ENCODE measurements around the gene TCTN1. TPM values are rescaled to one million over a fixed set of nuclear protein-coding genes. Genes with fewer than 3 reads are reported as not detected.

The TCTN1 gene
- total RNA-seq, 1 donor: 45.2 TPM

- H3K27me3 ChIP-seq (ENCODE audit: insufficient read depth, low read length): no peaks in the 10 kb centered on the region
Observed at GRCh38 chr12:110696283-110696682, 82.4 kb downstream of the TCTN1 start.

GRCh38 chr12:110697236-110697635 is 83.3 kb downstream of the TCTN1 start:
- TF ChIP-seq CTCF (IDR thresholded peaks at IDR 0.05; ENCODE audit: extremely low read depth, low read depth, low read length): no peak
- Histone ChIP-seq H3K9me3 (ENCODE audit: low read depth, low read length) (no peaks in the 10 kb centered on the region), H3K79me2 (ENCODE audit: insufficient read depth, low read length) (no peaks in the 10 kb centered on the region), H3K4me3 (ENCODE audit: insufficient read depth, low read length) (no peak overlapping the region), H3K4me2 (ENCODE audit: insufficient read depth, low read length) (no peak overlapping the region), H3K27me3 (ENCODE audit: insufficient read depth, low read length) (no peaks in the 10 kb centered on the region), H2AFZ (ENCODE audit: low read length) (no peak overlapping the region), H3K36me3 (ENCODE audit: insufficient read depth, low read length) (no peaks in the 10 kb centered on the region), H3K27ac (ENCODE audit: low read depth, low read length) (no peak overlapping the region), H4K20me1 (ENCODE audit: insufficient read depth, low read length) (no peaks in the 10 kb centered on the region), H3K4me1 (ENCODE audit: insufficient read depth, low read length) (no peaks in the 10 kb centered on the region)
- no peak for DNase-seq (ENCODE audit: insufficient read length, low spot score, missing footprints)

More at GRCh38 chr12:110696283-110696682, 82.4 kb downstream of the TCTN1 start:
- no peaks in the 10 kb centered on the region for H4K20me1 ChIP-seq (ENCODE audit: insufficient read depth, low read length)
- no peak for TF ChIP-seq CTCF (IDR thresholded peaks at IDR 0.05; ENCODE audit: extremely low read depth, low read depth, low read length)
- H3K36me3 ChIP-seq (ENCODE audit: insufficient read depth, low read length): no peaks in the 10 kb centered on the region
- no peaks in the 10 kb centered on the region for H3K4me1 ChIP-seq (ENCODE audit: insufficient read depth, low read length)
- no peak overlapping the region for H3K4me2 ChIP-seq (ENCODE audit: insufficient read depth, low read length)
- no peaks in the 10 kb centered on the region for H3K79me2 ChIP-seq (ENCODE audit: insufficient read depth, low read length)
- peak; percentile 1 for DNase-seq (ENCODE audit: insufficient read length, low spot score, missing footprints)
- no peak overlapping the region for H3K27ac ChIP-seq (ENCODE audit: low read depth, low read length)
- no peaks in the 10 kb centered on the region for H3K9me3 ChIP-seq (ENCODE audit: low read depth, low read length)
- H2AFZ ChIP-seq (ENCODE audit: low read length): no peak overlapping the region
- H3K4me3 ChIP-seq (ENCODE audit: insufficient read depth, low read length): no peak overlapping the region

- H4K20me1 ChIP-seq (ENCODE audit: insufficient read depth, low read length): no peaks in the 10 kb centered on the region
- no peak overlapping the region for H3K27ac ChIP-seq (ENCODE audit: low read depth, low read length)
- peak; percentile 89 for DNase-seq (ENCODE audit: insufficient read length, low spot score, missing footprints)
- peak overlapping the region; percentile 37 for H3K4me2 ChIP-seq (ENCODE audit: insufficient read depth, low read length)
- peak overlapping the region; percentile 22 for H3K4me3 ChIP-seq (ENCODE audit: insufficient read depth, low read length)
- H2AFZ ChIP-seq (ENCODE audit: low read length): peak overlapping the region; percentile 43
- no peaks in the 10 kb centered on the region for H3K79me2 ChIP-seq (ENCODE audit: insufficient read depth, low read length)
- no peaks in the 10 kb centered on the region for H3K27me3 ChIP-seq (ENCODE audit: insufficient read depth, low read length)
- H3K36me3 ChIP-seq (ENCODE audit: insufficient read depth, low read length): no peaks in the 10 kb centered on the region
- no peaks in the 10 kb centered on the region for H3K9me3 ChIP-seq (ENCODE audit: low read depth, low read length)
- H3K4me1 ChIP-seq (ENCODE audit: insufficient read depth, low read length): no peaks in the 10 kb centered on the region
- peak; percentile 61 for TF ChIP-seq CTCF (IDR thresholded peaks at IDR 0.05; ENCODE audit: extremely low read depth, low read depth, low read length)
Observed at GRCh38 chr12:110698171-110698902, 84.4 kb downstream of the TCTN1 start.

Small RNA genes within 50 kb of the gene (small RNA-seq; reads per million reads assigned to genes)
- gene RN7SL387P: not detected

Other genes with a start within 250 kb of the TCTN1 start
- 28.0 and 31.5 TPM in 2 replicates for gene ANAPC7, start 210.4 kb upstream of the TCTN1 start, total RNA-seq
- gene ARPC3, start 163.8 kb upstream of the TCTN1 start, total RNA-seq: 258 and 263 TPM in 2 replicates
- gene GPN3, start 145.9 kb upstream of the TCTN1 start, total RNA-seq: 10.9 and 12.3 TPM in 2 replicates
- gene FAM216A, start 145.3 kb upstream of the TCTN1 start, total RNA-seq: 7.2 and 8.3 TPM in 2 replicates
- gene VPS29, start 112.0 kb upstream of the TCTN1 start, total RNA-seq: 51.4 and 54.8 TPM in 2 replicates
- gene RAD9B, start 111.8 kb upstream of the TCTN1 start, total RNA-seq: 0.36 and 0.59 TPM in 2 replicates
- gene PPTC7, start 30.8 kb upstream of the TCTN1 start, total RNA-seq: 7.6 and 8.5 TPM in 2 replicates
- 2.1 and 2.9 TPM in 2 replicates for gene HVCN1, start 75.0 kb downstream of the TCTN1 start, total RNA-seq
- 107 and 114 TPM in 2 replicates for gene PPP1CC, start 128.8 kb downstream of the TCTN1 start, total RNA-seq
- not detected in 2 replicates for gene CCDC63, start 232.9 kb downstream of the TCTN1 start, total RNA-seq